NCI-H2107 treated with DMSO at 0.1 percent for 48 hours (cell line): ENCODE data around the gene COL23A1.

Source experiments
- DNase-seq: peaks from one replicate; lab custom pipeline; 2025; ENCODE audit not compliant: unreplicated experiment; lab: John Stamatoyannopoulos, UW

COL23A1 gene

DNA sequence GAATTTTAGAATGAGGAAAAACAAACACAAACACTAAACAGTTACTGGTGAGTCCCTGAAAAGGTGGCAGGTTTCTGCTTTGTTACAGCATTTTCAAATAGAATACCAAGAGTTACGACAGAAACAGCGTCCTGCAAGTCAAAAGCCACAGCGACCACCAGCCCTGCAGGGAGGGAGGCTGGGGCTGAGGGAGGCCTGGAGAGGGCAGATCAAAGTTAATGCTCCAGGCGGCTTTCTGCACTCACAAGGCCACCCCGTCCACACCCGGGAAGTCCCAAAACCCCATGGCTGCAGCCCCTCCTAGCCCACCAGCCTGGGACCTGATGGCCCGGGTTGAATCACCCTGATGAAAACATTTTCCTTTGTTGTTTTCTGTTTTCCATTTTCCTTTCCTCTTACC is 29.3 kb downstream of the COL23A1 start:
- no peak for DNase-seq

DNA sequence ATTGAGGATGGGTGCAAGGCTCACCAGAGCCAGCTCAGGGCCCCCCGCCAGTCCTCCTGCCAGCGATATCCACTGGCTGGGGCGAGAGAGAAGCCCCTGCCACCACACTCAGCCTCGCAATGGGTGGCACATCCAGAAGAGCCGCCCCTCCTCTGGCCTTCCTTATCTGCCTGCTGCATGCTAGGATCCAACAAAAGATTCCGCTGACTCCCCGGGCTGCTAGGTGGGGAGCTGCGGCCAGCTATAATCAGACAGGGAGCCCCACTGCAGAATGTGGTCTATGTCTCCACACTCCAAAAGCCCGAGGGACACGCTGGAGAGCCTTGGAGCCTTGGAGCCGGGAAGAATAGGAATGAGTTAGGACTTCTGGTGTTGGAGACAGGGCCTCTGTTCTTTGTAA is 32.8 kb downstream of the COL23A1 start:
- no peak for DNase-seq

DNA sequence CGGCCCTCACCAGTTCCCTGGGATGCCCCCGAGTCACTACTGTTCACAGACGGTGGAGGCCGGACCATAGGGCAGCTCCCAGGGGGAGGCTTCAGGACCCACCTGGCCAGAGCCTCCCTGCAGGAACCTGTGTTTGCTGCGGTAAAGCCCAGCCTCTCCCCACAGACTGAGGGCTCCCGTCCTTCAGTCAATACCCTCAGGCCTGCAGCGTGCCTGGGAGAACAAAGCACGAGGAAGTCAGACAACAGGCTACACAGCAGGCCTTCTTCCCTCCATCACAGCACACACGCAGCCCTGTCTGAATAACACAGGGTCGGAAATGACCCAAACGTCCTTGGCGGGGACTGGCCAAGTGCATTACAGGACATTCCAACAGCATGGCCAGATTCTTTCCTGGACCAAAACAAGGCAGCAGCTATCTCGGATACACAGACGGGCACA is 34.4 kb downstream of the COL23A1 start:
- no peak for DNase-seq

DNA sequence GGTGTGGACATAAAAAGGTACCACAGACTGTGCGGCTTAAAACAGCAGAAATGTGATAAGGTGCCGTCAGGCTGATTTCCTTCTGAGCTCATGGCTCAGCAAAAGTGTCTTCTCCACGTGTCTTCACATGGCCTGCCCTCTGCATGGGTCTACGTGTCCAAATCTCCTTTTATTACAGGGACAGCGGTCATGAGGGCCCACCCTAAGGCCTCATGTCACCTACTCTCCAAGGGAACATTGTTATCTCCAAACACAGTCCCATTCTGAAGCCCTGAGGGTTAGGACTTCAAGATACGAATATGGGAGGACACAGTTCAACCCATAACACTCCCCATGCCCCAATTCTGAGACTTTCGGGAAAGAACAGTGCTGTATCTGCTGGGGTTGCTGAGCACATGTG is 35.2 kb downstream of the COL23A1 start:
- DNase-seq: no peak

DNA sequence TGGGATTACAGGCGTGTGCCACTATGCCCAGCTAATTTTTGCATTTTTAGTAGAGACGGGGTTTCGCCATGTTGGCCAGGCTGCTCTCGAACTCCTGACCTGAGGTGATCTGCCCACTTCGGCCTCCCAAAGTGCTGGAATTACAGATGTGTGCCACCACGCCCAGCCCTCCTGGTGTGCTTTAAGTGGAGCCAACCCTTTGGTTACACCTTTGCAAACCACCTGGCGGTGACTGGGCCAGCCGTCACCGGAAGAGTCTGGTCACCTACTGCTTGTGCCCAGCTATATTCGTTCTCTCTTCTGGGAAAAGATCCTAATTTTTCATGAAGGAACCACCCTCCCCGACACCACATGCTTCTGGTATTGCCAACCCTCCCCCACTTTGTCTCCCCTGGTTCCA is 35.9 kb downstream of the COL23A1 start:
- no peak for DNase-seq

DNA sequence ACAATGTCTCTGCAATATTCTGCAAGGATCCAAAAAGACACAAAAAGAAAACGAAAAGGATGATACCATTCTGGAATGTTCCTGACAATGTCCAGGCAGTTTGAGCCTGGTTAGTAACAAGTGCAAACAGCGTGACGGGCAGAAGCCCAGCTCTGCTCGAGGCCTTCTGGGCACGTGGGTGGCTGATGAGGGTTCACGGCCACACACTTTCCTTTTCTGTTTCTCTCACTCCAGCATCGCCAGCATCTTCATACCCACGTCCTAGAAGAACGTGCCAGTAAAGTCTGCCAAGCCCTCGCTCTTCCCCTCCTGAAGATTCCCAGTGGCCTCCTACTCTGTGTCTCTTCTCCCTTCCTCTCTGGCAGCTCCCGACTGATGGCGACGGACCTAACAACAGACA is 36.7 kb downstream of the COL23A1 start:
- DNase-seq: no peak

DNA sequence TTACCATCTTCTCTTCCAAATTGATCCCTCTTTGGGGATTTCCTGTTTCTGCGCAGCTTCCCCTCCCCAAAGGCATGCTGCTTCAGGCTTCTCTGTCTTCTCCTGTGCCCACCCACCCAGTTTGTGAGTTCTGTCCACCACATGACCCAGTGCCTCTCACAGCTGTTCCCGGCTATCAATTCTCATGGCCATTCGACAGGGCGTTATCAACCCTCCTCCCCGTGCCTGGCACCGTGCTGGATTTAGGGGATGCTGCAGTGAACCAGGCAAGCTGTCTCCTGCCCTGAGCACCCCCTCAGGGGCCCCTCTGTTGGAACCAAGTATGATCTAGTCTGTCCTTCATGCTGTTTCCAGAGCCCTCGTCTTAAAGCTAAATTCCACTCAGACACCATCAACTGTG is 38.7 kb downstream of the COL23A1 start:
- no peak for DNase-seq

DNA sequence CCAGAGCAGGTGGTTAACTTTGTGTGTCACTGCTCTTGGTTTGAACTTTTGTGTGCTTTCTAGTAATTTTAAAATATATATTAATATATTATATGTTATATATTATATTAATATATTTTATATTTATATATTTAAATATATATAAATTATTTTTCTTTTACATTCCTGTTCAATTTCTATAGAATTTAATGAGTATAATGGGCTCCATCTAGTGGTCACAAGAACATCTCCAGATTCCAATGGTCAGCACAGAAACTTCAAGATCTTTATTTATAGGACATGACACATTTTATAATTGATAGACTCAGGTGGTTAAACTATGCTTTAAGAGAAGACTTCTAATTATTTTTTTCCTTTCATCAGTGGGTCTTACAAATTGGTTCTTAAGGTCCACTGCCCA is 39.1 kb downstream of the COL23A1 start:
- no peak for DNase-seq

DNA sequence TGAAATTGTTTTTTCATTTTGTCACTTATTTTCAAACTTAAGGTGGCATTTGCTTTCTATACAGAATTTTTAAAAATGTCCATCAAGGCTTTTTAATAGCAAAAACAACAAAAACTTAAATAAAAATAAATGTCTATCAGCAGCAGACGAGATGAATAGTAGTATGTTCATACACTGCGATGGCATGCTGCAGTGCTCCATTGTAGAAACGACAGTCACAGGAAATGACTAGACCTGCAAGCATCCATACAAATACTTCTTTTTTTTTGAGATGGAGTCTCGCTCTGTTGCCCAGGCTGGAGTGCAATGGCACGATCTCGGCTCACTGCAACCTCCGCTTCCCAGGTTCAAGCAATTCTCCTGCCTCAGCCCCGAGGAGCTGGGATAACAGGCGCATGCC is 41.4 kb downstream of the COL23A1 start:
- no peak for DNase-seq

DNA sequence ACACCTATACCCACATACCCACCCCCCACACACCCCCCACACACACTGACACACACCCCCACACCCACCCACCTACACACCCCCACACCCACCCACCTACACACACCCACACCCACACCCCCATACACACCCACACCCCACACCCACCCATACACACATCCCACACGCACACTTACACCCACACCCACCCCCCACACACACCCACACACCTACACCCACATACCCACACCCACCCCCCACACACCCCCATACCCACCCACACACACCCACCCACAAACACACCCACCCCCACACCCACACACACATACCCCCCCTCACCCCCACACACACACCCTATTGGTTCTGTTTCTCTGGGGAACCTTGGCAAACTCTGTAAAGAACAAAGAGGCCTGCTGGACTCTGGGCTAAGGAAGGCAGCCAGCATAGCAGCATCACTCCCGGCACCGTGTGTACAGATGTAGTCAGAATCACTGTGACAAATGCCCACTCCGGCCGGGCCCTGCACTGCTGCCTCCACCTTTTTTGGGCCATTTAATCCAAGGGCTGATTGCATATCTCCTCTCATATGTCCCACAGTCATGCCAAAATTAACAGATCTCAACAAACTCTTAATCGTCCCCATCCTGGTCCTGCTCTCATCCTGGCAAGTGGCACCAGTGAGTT is 42.3 kb downstream of the COL23A1 start:
- DNase-seq: no peak

DNA sequence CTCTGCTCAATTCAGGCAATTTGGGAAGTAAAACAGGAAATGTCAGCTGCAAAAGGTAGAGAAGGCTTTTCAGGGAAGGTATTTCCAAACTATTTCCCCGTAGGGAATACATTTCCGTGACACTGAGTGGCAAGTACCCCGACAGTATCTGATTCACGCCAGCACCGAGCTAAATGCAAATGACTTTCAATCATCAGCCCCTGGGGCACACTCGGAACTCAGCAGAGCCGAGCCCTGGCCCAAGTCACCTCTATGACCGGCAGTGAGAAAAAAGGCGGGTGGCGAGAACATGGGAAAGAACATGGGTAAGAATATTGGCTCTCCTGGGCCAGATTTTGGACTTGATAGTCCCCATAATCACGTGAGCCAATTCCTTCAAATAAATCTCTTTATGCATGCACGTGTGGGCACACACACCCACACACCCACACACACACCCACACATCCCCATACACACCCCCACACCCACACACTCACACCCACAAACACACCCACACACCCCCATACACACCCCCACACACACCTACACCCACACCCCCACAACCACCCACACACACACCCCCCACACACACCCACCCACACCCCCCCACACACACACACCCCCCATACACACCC is 43.0 kb downstream of the COL23A1 start:
- no peak for DNase-seq

DNA sequence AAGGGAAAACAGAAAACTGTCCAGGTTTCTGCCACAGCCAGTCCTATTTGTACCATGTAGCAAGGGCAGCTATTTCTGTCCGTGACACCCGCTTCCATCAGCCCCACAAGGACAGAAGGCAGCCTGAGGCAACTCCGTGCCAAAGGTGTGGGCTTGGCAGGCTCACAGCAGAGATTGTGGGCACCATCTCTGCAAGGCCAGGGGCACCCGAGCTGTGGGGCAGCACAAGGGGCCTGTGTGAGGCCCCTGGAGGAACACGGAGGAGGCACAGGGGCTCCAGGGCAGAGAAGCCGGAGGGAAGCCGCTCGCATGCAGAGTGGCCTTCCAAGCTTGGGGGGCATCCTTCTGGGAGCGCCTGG is 43.5 kb downstream of the COL23A1 start:
- no peak for DNase-seq

DNA sequence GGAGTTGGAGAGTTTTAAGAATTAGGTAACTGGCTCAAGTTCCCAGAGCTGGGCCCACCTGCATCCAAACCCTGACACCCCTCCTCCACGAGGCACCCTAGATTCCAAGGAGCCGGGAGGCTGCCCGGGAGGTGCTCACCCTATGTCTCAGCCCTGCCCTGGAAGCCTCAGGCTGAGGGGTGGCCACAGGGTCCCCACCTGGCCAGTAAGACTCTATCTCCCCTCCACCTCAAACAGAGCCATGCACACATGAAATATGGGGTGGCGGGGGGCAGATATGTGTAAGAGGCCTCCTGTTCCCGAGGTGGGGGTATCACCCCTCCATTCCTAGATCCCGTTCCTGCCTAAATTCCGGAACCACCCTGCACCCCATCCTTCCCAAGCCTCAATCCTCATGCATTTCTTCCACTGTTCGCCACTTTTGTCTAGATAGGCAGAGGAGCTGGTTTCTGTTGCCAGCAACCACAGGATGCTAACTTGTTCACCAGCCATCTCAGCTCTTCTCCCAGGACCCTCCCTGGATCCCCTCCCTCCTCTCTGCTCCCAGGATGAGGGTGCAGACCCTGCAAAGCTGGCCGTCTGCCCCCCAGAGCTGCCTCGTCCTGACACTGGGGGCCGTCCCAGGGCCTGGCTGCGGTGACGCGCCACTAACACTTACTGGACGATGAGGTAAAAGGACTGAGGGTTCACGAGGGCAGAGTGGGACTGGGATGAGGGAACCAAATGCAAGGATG is 44.1 kb downstream of the COL23A1 start:
- no peak for DNase-seq

DNA sequence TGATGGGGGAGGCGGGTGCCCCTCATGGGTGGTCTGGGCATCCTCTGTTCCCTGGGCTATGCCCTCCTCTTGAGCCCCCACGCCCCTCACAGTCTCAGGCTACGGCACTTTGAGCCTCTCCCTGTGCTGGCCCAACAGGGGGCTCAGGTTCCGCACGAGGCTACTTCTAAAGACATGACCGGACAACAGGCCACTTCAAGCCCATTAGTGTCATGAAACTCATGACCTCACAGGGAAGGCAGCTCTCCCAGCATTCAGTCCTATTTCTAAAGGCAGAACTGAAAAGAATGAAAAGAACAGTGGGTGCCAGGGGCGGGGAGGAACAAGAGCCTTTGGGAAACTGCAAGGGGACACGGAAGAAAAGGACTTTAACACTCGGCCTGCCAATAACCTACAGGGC is 45.0 kb downstream of the COL23A1 start:
- no peak for DNase-seq

DNA sequence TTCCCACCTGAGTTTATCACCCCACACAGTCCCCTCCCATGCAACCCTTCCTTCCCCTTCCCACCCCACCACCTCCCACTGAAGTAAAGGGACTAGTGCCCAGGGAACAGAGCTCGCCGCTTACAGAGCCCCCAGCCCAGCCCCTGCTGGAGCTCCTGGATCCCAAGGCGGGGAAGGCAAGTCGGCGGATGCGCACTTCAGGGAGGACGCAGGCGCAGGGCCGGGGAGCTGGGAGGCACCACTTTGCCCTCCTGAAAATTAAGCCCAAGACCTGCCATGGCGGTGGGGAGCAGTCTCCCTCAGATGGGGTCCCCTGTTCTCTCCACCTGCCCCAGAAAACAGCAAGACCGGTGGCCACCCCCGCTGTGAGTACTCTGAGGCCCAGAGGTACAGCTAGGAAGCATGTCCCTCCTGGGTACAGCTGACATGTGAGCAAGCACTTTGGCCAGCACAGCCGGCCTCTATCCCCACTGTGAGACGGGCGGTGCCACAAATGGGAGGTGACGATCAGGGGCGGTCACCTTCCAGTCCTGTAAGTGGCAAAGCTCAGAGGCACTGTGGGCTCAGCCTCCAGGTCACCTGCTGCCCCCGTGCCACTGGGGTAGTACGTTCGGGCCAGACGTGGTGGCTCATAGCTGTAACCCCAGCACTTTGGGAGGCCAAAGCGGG is 45.9 kb downstream of the COL23A1 start:
- DNase-seq: no peak

DNA sequence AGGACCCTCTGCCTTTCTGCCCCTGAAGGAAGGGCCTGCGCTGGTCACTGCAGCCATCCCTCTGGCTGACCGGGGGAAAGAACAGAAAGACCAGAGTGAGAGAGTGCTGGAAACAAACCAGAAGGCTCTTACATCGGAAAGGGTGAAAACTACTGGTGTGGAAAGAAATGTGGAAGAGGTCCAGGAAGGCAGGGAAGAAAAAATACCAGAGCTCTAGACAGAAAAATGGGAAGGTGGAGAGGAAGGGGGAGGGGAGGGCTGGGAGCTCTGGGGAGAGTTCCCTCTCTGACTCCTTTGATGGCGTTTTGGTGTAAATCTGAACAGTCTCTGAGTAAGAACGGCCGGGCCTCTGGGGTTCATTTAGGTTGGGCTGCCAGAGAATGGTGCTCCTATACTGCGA is 47.7 kb downstream of the COL23A1 start:
- DNase-seq: no peak

DNA sequence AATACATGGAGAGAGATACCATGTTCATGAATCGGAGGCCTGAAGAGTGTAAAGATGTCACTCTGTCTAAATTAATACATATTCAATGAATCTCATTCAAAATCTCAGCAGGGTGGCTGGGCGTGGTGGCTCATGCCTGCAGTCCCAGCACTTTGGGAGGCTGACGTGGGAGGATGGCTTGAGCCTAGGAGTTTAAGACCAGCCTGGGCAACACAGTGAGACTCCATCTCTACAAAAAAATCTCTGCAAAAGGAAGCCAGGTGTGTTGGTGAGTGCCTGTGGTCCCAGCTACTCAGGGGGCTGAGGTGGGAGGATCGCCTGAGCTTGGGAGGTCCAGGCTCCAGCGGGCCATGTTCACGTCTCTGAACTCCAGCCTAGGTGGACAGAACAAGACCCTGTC is 49.7 kb downstream of the COL23A1 start:
- DNase-seq: no peak

DNA sequence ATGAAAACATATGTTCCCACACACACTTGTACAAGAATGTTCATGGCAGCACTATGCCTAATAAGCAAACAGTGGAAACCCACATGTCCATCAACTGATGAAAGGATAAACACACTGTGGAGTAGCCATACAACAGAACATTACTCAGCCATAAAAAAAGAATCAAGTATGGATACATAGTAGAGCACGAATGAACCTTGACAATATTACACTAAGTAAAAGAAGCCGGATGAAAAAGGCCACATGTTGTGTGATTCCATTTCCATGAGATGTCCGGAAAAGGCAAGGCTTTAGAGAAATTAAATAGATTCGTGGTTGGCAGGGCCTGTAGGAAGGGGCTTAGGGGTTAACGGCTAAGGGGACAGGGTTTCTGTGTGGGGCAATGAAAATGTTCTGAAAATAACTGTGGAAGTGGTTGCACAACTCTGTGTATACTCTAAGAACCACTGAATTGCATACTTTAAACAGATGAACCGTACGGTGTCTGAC is 51.4 kb downstream of the COL23A1 start:
- DNase-seq: no peak

DNA sequence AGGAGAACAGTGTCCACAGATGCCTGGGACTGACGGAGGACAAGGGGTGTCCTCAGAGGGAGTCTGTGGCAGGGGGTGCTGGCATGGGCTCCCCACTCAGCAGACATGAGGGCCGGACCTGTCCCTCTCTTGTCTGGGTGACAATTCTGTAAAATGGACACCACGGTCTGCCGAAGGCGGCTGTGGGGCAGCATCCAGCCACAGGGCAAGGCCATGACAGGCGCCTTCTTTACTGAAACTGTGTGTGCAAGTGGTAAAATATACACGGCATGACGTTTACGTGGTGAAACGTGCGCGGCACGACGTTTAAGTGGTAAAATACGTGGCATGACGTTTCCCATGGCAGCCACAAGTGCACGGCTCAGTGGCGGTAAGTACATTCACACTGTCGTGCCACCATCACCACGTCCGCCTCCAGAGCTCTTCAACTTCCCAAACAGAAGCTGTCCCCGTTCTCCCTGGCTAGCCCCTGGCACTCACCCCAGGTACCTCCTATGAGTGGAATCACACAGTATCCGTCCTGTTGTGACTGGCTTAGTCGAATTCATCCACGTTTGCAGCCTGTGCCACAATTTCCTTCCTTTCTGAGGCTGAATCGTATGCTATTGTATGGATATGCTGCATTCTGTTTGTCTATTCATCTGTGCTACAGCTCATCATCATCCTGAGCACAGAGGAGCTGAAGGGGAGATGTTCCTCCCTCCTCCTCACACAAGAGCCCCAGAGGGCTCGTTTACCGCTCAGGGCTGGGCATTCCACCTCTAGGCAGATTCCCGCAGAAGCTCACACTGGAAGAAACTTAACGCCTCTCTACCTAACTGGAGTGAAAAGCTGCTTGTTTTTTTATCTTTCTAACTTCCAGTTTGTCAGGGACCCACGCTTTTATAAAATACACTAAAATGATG is 52.5 kb downstream of the COL23A1 start:
- DNase-seq: no peak

DNA sequence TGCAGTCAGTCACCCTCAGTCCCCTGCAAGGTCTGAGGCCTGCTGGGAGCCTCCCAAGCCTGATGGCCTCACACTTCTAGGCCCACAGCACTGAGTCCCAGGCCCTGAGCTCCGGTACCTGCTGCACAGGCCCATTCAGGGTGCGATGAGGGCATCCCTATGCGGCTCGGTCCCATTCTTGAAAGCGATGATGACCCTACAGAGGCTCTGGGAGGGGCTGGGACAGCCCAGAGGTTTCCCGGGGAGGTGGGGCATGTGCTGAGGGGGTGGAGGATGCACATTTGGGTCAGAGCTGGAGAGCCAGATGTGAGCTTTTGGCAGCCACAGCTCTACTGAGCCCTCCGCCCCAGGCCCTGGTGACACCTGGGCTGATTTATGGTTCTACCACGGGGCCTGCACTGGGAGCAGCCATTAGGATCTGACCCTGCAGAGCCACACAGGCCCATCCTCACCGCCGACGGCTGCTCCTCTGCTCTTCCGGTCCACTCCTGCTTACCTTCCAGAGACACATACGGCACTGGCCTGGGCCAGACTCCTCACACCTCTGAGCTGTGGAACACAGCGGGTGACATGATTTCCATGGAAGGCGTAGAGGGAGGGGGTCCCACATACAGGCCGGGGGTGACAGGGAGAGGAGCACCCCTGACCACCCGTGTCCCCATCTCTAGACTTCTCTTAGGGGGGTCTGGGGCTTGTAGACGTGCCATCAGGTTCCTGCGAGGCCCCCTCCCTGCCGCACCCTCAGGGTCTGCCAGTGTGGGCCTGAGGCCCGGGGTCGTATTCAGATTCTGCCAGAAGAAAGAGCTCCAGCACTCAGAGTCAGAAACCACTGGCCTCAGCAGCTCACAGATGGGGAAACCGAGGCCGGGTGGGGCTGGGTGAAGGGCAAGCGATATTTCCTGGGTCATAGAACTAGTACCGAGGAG is 53.4 kb downstream of the COL23A1 start:
- DNase-seq: no peak
